GM19351 (cell line): ENCODE results near the gene IRF9.

Experiments
- ATAC-seq: cut with Tn5 transposase; IDR thresholded peaks from one replicate; pipeline ENCODE4 v1.9.1; 2021; ENCODE audit warnings: mild to moderate bottlenecking, moderate library complexity; ENCODE audit not compliant: unreplicated experiment

IRF9 gene

GRCh38 chr14:24211311-24211710 lies 50.2 kb downstream of the IRF9 start:
- ATAC-seq, result no peak

- ATAC-seq, result peak; percentile 73
These were observed 52.1 kb downstream of the IRF9 start, which contains the start of gene CHMP4A for GRCh38 chr14:24212924-24213865. TSS of gene CHMP4A (minus strand) at chr14:24213488. CDS start at chr14:24213439, 49 bp downstream.

GRCh38 chr14:24213866-24214662 lies 53.0 kb downstream of the IRF9 start:
- no peak for ATAC-seq

GRCh38 chr14:24215495-24216344 lies 54.7 kb downstream of the IRF9 start, which contains the start of gene MDP1:
TSS of gene MDP1 (minus strand) at chr14:24216066. CDS start at chr14:24215955, 111 bp downstream.
- peak; percentile 63 for ATAC-seq
